Medulla oblongata (tissue), 1 donor: ENCODE results near the gene AGBL4.
"Not testable (repeated sequence)": the region's sequence is repeated elsewhere in the genome, so short reads cannot be mapped to it uniquely, and the experiment has no call there.

Experiments
- DNase-seq: peaks from one replicate; pipeline ENCODE4 v3.0.0-alpha.2; 2015; ENCODE audit errors: extremely low spot score

AGBL4 gene

GRCh38 chr1:49306507-49307070 lies 717.2 kb downstream of the AGBL4 start:
- DNase-seq, result no peak

- DNase-seq, result not testable (repeated sequence)
Observed at GRCh38 chr1:49302400-49302799, 721.4 kb downstream of the AGBL4 start.

- DNase-seq, result no peak
Observed at GRCh38 chr1:49298304-49298703, 725.5 kb downstream of the AGBL4 start.

- DNase-seq, result no peak
Observed at GRCh38 chr1:49297783-49298182, 726.0 kb downstream of the AGBL4 start.

GRCh38 chr1:49294539-49294938 lies 729.2 kb downstream of the AGBL4 start:
- DNase-seq, result no peak

- DNase-seq, result no peak
Observed at GRCh38 chr1:49293016-49293415, 730.7 kb downstream of the AGBL4 start.

- not testable (repeated sequence) for DNase-seq
Observed at GRCh38 chr1:49257211-49258049, 766.3 kb downstream of the AGBL4 start.

GRCh38 chr1:49252917-49253316 lies 770.8 kb downstream of the AGBL4 start:
- no peak for DNase-seq

- DNase-seq, result no peak
Observed at GRCh38 chr1:49251019-49251784, 772.6 kb downstream of the AGBL4 start.

GRCh38 chr1:49240709-49241221 lies 783.0 kb downstream of the AGBL4 start:
- no peak for DNase-seq

GRCh38 chr1:49234988-49235387 lies 788.8 kb downstream of the AGBL4 start:
- DNase-seq, result no peak

GRCh38 chr1:49229555-49229954 lies 794.2 kb downstream of the AGBL4 start:
- no peak for DNase-seq

GRCh38 chr1:49226758-49227157 lies 797.0 kb downstream of the AGBL4 start:
- DNase-seq, result no peak

- DNase-seq, result no peak
Observed at GRCh38 chr1:49225464-49225863, 798.3 kb downstream of the AGBL4 start.

GRCh38 chr1:49213301-49213700 lies 810.5 kb downstream of the AGBL4 start:
- DNase-seq, result no peak

- no peak for DNase-seq
Observed at GRCh38 chr1:49208712-49209111, 815.0 kb downstream of the AGBL4 start.

- no peak for DNase-seq
Observed at GRCh38 chr1:49204720-49205119, 819.0 kb downstream of the AGBL4 start.

- DNase-seq, result no peak
Observed at GRCh38 chr1:49200738-49201137, 823.0 kb downstream of the AGBL4 start.

- no peak for DNase-seq
Observed at GRCh38 chr1:49199564-49199963, 824.2 kb downstream of the AGBL4 start.

GRCh38 chr1:49197081-49197480 lies 826.7 kb downstream of the AGBL4 start:
- no peak for DNase-seq

- no peak for DNase-seq
Observed at GRCh38 chr1:49190138-49190537, 833.6 kb downstream of the AGBL4 start.

- DNase-seq, result peak; percentile 62
Observed at GRCh38 chr1:49187056-49187455, 836.7 kb downstream of the AGBL4 start.
